ENCODE results near the gene GRN.

The GRN gene

GRCh38 chr17:44362459-44362948 lies 17.4 kb downstream of the GRN start:
- TF ChIP-seq GABPA (IDR thresholded peaks at IDR 0.05; ENCODE audit: low read depth) (no peak), REST (IDR thresholded peaks at IDR 0.05; ENCODE audit: insufficient replicate concordance, low read depth) (no peak), SPI1 (IDR thresholded peaks at IDR 0.05; ENCODE audit: borderline replicate concordance, low read depth) (no peak), CTCF (IDR thresholded peaks at IDR 0.05; ENCODE audit: insufficient read depth, low read length) (no peak), POLR2AphosphoS5 (IDR thresholded peaks at IDR 0.05; ENCODE audit: low read depth) (no peak)
- H3K27me3 ChIP-seq (ENCODE audit: insufficient read depth, poor library complexity, severe bottlenecking): peaks cover 34% of the 10 kb centered on the region
- H3K27ac ChIP-seq (replicated peaks): no peak overlapping the region
- no peak overlapping the region; the same call in 1 of the 2 replicates for H3K4me3 ChIP-seq (replicated peaks; ENCODE audit: insufficient read depth, low read length)
- DNase-seq (ENCODE audit: low read depth in 1 of 2, low spot score in 1 of 2): no peak

GRCh38 chr17:44362949-44363612 lies 18.0 kb downstream of the GRN start:
- Histone ChIP-seq H3K27ac (replicated peaks) (no peak overlapping the region), H3K4me3 (replicated peaks; ENCODE audit: insufficient read depth, low read length) (peak overlapping the region; percentile 50)

More at GRCh38 chr17:44362949-44363612, 18.0 kb downstream of the GRN start:
- no peak for DNase-seq (ENCODE audit: low read depth in 1 of 2, low spot score in 1 of 2)
- H3K27me3 ChIP-seq (ENCODE audit: insufficient read depth, poor library complexity, severe bottlenecking): peaks cover 34% of the 10 kb centered on the region
- no peak for TF ChIP-seq REST (IDR thresholded peaks at IDR 0.05; ENCODE audit: insufficient replicate concordance, low read depth)
- TF ChIP-seq CTCF (IDR thresholded peaks at IDR 0.05; ENCODE audit: insufficient read depth, low read length): no peak
- TF ChIP-seq GABPA (IDR thresholded peaks at IDR 0.05; ENCODE audit: low read depth): no peak
- no peak for TF ChIP-seq POLR2AphosphoS5 (IDR thresholded peaks at IDR 0.05; ENCODE audit: low read depth)
- no peak for TF ChIP-seq SPI1 (IDR thresholded peaks at IDR 0.05; ENCODE audit: borderline replicate concordance, low read depth)

Data from HL-60 (cell line).